Heart left ventricle (tissue), 13 donors: ENCODE results near the gene CRISP1.

Experiments used
- POLR2A ChIP-seq, 2 donors: fragments of 450-650 bp; IDR thresholded peaks; one replicate each; pipeline ENCODE4 v1.6.1; 2017; ENCODE audit warnings: antibody characterized with exemption in 2 of 2, mild to moderate bottlenecking in 2 of 2, moderate library complexity in 2 of 2
- TF ChIP-seq, protein P1 (sequence below), 12 donors: fragments of 200-600 bp; sonication (generic) in 4 of 12; IDR thresholded peaks; one replicate each; pipeline versions ENCODE4 v1.5.0 to v1.8.0; 2018 to 2022; ENCODE audit warnings: antibody characterized with exemption in 12 of 12, mild to moderate bottlenecking in 5 of 12
- donor health status: ischemic (EF 13 %, LVEDD 7.1; RV severe dilation, severe dysfunction).
- donor health status: DM: no; HTN: yes; CAD: no.
- donor health status: DM: no; HTN: no; CAD: no.
- donor health status: ischemic (EF 25% LVEDD 6.9; RV normal size, moderate dysfunction).
- donor health status: ischemic (EF 25% LVEDD 5.7; RV mildly dilated, moderate dysfunction).
- donor health status: ischemic (EF 35%, LVEDD 5.7; RV mildly dilated, moderate dysfunction).
- donor health status: nonischemic (EF 11% LVEDD 7.7; RV severe dilation, severe dysfunction).
- donor health status: DM: yes; HTN: yes; CAD: no.
- donor health status: PGD.
- donor health status: ischemic (EF 29% LVEDD 5.4; RV normal size, mild dysfunction).
- donor health status: nonischemic (EF 23%, LVEDD 6.1; RV moderate dilation, normal function).

DNA sequence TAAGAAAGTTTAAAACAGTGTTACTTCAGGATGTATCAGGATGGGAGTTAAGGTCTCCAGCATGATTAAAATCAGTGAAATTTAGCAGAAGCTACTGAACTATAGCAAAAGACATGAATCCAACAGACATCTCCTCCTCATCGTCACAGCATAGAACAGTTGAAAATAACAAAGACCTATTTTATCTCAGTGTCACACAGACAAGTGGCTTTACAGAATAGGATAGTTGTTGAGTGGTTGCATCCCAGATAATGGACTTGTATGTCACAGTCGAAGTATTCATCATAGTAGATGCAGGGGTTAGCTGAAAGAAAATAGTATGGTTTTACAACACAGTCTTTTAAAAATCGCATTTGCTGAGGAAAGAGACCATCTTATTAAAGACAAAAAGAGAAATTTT lies 31.2 kb downstream of the CRISP1 start:
- TF ChIP-seq, protein P1, sequence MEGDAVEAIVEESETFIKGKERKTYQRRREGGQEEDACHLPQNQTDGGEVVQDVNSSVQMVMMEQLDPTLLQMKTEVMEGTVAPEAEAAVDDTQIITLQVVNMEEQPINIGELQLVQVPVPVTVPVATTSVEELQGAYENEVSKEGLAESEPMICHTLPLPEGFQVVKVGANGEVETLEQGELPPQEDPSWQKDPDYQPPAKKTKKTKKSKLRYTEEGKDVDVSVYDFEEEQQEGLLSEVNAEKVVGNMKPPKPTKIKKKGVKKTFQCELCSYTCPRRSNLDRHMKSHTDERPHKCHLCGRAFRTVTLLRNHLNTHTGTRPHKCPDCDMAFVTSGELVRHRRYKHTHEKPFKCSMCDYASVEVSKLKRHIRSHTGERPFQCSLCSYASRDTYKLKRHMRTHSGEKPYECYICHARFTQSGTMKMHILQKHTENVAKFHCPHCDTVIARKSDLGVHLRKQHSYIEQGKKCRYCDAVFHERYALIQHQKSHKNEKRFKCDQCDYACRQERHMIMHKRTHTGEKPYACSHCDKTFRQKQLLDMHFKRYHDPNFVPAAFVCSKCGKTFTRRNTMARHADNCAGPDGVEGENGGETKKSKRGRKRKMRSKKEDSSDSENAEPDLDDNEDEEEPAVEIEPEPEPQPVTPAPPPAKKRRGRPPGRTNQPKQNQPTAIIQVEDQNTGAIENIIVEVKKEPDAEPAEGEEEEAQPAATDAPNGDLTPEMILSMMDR (IDR thresholded peaks at IDR 0.05): no peak
- TF ChIP-seq POLR2A (IDR thresholded peaks at IDR 0.05): no peak
